Common myeloid progenitor, CD34-positive (primary cell): ENCODE data around the gene STARD13.
A peak's percentile ranks its signal among the peaks of the same experiment; 100 is the strongest.

ENCODE experiments used
- CTCF ChIA-PET: fragments of 350-600 bp; sonication (Branson Sonifier 250); formaldehyde crosslinking; loops from one replicate; lab custom pipeline; 2021; ENCODE audit warnings: antibody characterized with exemption; lab: Charles Lee
- POLR2A ChIA-PET: fragments of 350-600 bp; sonication (Branson Sonifier 250); formaldehyde crosslinking; loops from one replicate; lab custom pipeline; 2021; ENCODE audit warnings: antibody characterized with exemption; lab: Charles Lee
- DNase-seq, 3 donors: peaks; one replicate each; pipeline versions ENCODE4 v3.0.0 to v3.0.0-alpha.2; 2013
- H3K27ac ChIP-seq, 2 experiments: 1 replicate in 1 of 2; 2 replicates in 1 of 2; pipeline ENCODE4 v1.7.0; 2013; ENCODE audit warnings: inconsistent platforms in 2 of 2, low read length in 2 of 2, mild to moderate bottlenecking in 2 of 2, low read depth in 1 of 2, moderate library complexity in 1 of 2; ENCODE audit not compliant: severe bottlenecking in 2 of 2, insufficient read depth in 1 of 2, poor library complexity in 1 of 2
- H3K27me3 ChIP-seq, 5 experiments: replicated peaks in 2 of 5; 1 replicate in 3 of 5; 2 replicates in 2 of 5; pipeline versions ENCODE4 v1.6.1 to v1.7.0; 2013; ENCODE audit warnings: low read length in 4 of 5, mild to moderate bottlenecking in 2 of 5, moderate library complexity in 2 of 5, inconsistent platforms in 1 of 5; ENCODE audit not compliant: insufficient read depth in 5 of 5, control insufficient read depth in 4 of 5
- H3K36me3 ChIP-seq, 4 experiments: 1 replicate in 2 of 4; 2 replicates in 2 of 4; pipeline versions ENCODE4 v1.6.1 to v1.7.0; 2013; ENCODE audit warnings: low read length in 3 of 4, control low read depth in 1 of 4, mild to moderate bottlenecking in 1 of 4; ENCODE audit not compliant: control insufficient read depth in 4 of 4, insufficient read depth in 4 of 4
- H3K4me1 ChIP-seq, 4 experiments: 1 replicate in 3 of 4; 2 replicates in 1 of 4; pipeline versions ENCODE4 v1.6.1 to v1.7.1; 2013; ENCODE audit warnings: low read length in 3 of 4, mild to moderate bottlenecking in 3 of 4, control low read depth in 1 of 4, inconsistent platforms in 1 of 4, moderate library complexity in 1 of 4; ENCODE audit not compliant: control insufficient read depth in 4 of 4, insufficient read depth in 4 of 4; ENCODE audit errors: control extremely low read depth in 1 of 4
- H3K4me3 ChIP-seq, 7 experiments: 1 replicate in 4 of 7; 2 replicates in 3 of 7; pipeline versions ENCODE4 v1.5.1 to v1.7.0; 2013; ENCODE audit warnings: mild to moderate bottlenecking in 7 of 7, low read length in 6 of 7, moderate library complexity in 6 of 7, inconsistent platforms in 2 of 7, low read depth in 2 of 7, control low read depth in 1 of 7; ENCODE audit not compliant: insufficient read depth in 4 of 7, control insufficient read depth in 1 of 7; ENCODE audit errors: extremely low read depth in 1 of 7
- H3K9me3 ChIP-seq, 5 experiments: 1 replicate in 4 of 5; 2 replicates in 1 of 5; pipeline versions ENCODE4 v1.6.1 to v1.7.1; 2013; ENCODE audit warnings: low read length in 4 of 5, mild to moderate bottlenecking in 2 of 5, inconsistent platforms in 1 of 5, low read depth in 1 of 5, moderate library complexity in 1 of 5; ENCODE audit not compliant: control insufficient read depth in 4 of 5, insufficient read depth in 2 of 5; ENCODE audit errors: control extremely low read depth in 1 of 5
- WGBS: methylation state at CpG from one replicate; pipeline ENCODE4 v1.1.5; 2013; ENCODE audit not compliant: insufficient coverage; 5-methylcytosine and 5-hydroxymethylcytosine counted together

Gene STARD13

GRCh38 chr13:33318037-33318436, 32.5 kb upstream of the STARD13 start:
- no peak for DNase-seq
- ChIA-PET CTCF (no interaction called here), POLR2A (no interaction called here)
- H3K9me3 ChIP-seq: peaks cover 0 to 2% (median 0%) of the 10 kb centered on the region in 5 experiments
- no peaks in the 10 kb centered on the region for H3K4me1 ChIP-seq
- no peaks in the 10 kb centered on the region for H3K36me3 ChIP-seq
- H3K4me3 ChIP-seq: no peak overlapping the region
- H3K27ac ChIP-seq: no peak overlapping the region
- H3K27me3 ChIP-seq: no peaks in the 10 kb centered on the region
- no CpG with 5 or more reads among the region's 3 CpGs for WGBS

GRCh38 chr13:33316890-33317289, 31.3 kb upstream of the STARD13 start:
- no peak for DNase-seq
- ChIA-PET POLR2A (no interaction called here), CTCF (no interaction called here)

DNA sequence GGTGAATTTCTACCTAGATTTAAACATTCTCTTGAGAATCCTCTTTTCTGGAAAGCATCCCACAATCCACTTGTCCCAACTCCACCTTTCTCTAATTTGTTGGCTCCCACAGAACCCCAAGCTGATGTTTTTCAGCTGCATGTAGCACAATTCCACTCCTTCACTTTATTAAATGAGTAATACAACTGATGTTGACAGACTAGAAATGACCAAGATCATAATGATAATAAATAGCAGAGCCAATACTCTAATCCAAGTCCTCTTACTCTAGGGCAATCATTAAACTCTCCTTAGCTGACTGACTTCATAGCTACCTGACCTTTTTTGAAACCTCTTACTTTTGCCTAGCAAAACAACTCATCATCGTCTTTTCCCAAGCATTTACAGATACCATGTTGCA, 27.9 kb upstream of the STARD13 start:
- Histone ChIP-seq H3K36me3 (no peaks in the 10 kb centered on the region), H3K9me3 (peaks cover 0 to 2% (median 0%) of the 10 kb centered on the region in 5 experiments), H3K4me1 (no peaks in the 10 kb centered on the region), H3K4me3 (no peak overlapping the region), H3K27me3 (no peaks in the 10 kb centered on the region), H3K27ac (no peak overlapping the region)
- no CpG with 5 or more reads among the region's 1 CpG for WGBS
- no peak for DNase-seq
- ChIA-PET POLR2A (no interaction called here), CTCF (no interaction called here)

More at GRCh38 chr13:33316890-33317289, 31.3 kb upstream of the STARD13 start:
- Histone ChIP-seq H3K27me3 (no peaks in the 10 kb centered on the region), H3K4me3 (no peak overlapping the region), H3K27ac (no peak overlapping the region), H3K36me3 (no peaks in the 10 kb centered on the region), H3K9me3 (peaks cover 0 to 2% (median 0%) of the 10 kb centered on the region in 5 experiments), H3K4me1 (no peaks in the 10 kb centered on the region)
- WGBS: 67% methylated on average over 1 of the region's 1 CpG

DNA sequence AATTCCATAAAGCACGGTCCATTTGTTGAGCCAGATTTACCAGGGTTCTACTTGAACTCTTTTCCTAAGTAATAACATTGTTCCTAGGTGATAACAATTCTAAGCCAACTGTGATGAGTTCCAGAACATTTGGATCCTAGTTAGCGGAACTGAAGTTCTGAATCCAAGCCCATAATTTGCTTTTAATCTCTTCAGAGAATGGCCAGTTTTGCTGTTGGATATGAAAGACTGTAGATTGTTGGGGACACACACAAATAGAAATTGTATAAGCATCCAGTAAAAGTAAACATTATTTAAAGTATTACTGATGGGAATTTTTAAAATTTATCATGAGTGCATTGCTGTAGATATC, 27.3 kb upstream of the STARD13 start:
- CTCF ChIA-PET: no interaction called here
- Histone ChIP-seq H3K9me3 (peaks cover 0 to 2% (median 0%) of the 10 kb centered on the region in 5 experiments), H3K27ac (no peak overlapping the region), H3K36me3 (no peaks in the 10 kb centered on the region), H3K27me3 (no peaks in the 10 kb centered on the region), H3K4me1 (no peaks in the 10 kb centered on the region), H3K4me3 (no peak overlapping the region)
- DNase-seq: no peak
- 100% methylated on average over 2 of the region's 2 CpGs for WGBS
- POLR2A ChIA-PET: no interaction called here

DNA sequence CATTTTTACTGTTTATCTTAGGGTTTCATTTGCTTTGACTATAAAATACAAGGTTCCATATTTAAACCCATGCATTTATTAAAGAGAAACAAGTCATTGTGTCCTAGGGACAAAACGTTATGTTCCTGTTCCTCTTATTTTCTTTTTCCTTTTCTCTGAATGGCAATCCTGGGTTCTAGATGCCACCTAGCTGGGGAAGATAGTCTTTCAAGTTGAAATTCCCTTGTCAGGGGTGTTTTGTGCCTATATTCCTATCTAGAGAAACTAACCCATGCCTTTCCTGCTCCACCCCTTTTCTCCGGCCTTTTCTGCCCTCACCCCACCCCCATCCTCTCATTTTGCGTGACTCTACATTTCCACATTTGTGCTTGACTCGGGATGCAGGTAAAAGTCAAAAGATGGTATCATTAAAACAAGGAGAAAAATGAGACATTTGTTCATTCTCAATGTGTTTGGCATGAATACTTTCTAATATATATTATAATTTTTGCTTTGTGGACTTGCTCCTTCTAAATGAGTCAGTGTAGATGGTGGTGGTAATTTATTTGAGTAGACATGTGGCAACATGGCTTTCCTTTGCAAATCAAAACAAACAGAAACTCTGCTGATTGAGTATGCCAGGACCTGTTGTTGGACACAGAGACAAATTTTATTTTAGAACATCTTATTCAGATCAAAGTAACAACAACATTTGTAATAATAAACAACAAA, 26.8 kb upstream of the STARD13 start:
- H3K27me3 ChIP-seq: no peaks in the 10 kb centered on the region
- CTCF ChIA-PET: interaction anchor here (1.2 kb wide), 1 partner anchor 14 kb away, joined by 3 read pairs; no protein-coding TSS in a partner anchor
- H3K9me3 ChIP-seq: no peaks in the 10 kb centered on the region
- DNase-seq: peak in 2 of 3 donors; percentile 2 to 6
- no peak overlapping the region for H3K27ac ChIP-seq
- WGBS: no CpG with 5 or more reads among the region's 4 CpGs
- H3K4me1 ChIP-seq: no peaks in the 10 kb centered on the region
- H3K36me3 ChIP-seq: no peaks in the 10 kb centered on the region
- POLR2A ChIA-PET: no interaction called here
- H3K4me3 ChIP-seq: no peak overlapping the region

- no peaks in the 10 kb centered on the region for H3K4me1 ChIP-seq
- WGBS: 60% methylated on average over 1 of the region's 2 CpGs
- H3K27me3 ChIP-seq: no peaks in the 10 kb centered on the region
- H3K4me3 ChIP-seq: no peak overlapping the region
- no peaks in the 10 kb centered on the region for H3K36me3 ChIP-seq
- H3K9me3 ChIP-seq: peaks cover 0 to 4% (median 0%) of the 10 kb centered on the region in 5 experiments
- H3K27ac ChIP-seq: no peak overlapping the region
- ChIA-PET POLR2A (no interaction called here), CTCF (no interaction called here)
- no peak for DNase-seq
These were observed 25.5 kb upstream of the STARD13 start for GRCh38 chr13:33311040-33311439.

DNA sequence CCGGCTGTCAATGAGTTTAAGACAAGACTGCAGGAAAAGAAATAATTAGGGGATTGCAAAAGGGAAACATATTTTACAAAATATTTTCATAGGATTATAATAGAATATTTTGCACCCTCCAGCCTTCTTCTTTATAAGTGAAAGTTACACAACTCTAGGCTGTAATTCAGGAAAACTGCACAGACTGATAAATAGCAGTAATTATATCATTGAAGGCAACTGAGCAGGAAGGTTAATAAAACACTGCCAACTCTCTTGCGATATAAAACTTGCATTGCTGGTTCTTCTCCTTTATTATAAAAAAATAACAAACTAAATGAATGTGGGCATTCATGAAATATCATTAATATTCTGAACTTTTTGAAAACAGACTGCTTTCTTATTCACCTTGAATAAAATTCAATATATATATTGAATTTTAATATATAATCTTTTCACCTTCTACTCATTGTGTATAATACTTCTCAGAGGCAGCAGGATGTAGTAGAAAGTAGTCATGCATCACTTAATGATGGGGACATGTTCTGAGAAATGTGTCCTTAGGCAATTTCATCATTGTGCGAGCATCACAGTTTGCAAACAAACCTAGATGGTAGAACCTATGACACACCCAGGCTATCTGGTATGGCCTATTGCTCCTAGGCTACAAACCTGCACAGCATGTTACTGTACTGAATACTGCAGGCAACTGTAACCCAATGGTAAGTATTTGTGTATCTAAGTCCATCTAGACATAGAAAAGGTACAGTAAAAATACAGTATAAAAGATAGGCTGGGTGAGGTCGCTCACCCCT, 24.9 kb upstream of the STARD13 start:
- Histone ChIP-seq H3K27me3 (no peaks in the 10 kb centered on the region), H3K4me3 (no peak overlapping the region), H3K4me1 (no peaks in the 10 kb centered on the region), H3K36me3 (no peaks in the 10 kb centered on the region), H3K9me3 (peaks cover 0 to 4% (median 0%) of the 10 kb centered on the region in 5 experiments), H3K27ac (no peak overlapping the region)
- 100% methylated on average over 1 of the region's 4 CpGs for WGBS
- ChIA-PET CTCF (no interaction called here), POLR2A (no interaction called here)
- no peak for DNase-seq
